Kidney epithelial cell (primary cell): ENCODE results near the gene SPSB2. TPM values are rescaled to one million over a fixed set of nuclear protein-coding genes. Genes with fewer than 3 reads are reported as not detected.

ENCODE experiments used
- DNase-seq: peaks from one replicate; pipeline ENCODE4 v3.0.0-alpha.2; 2010; ENCODE audit warnings: low read depth
- H3K27me3 ChIP-seq: 2 replicates; pipeline ENCODE4 v1.6.0; 2011; ENCODE audit warnings: low read length; ENCODE audit not compliant: control insufficient read depth, insufficient read depth
- H3K36me3 ChIP-seq: 2 replicates; pipeline ENCODE4 v1.5.1; 2011; ENCODE audit warnings: low read length; ENCODE audit not compliant: control insufficient read depth, insufficient read depth
- H3K4me3 ChIP-seq: 2 replicates; pipeline ENCODE4 v1.5.1; 2011; ENCODE audit warnings: low read depth, mild to moderate bottlenecking, control low read depth, low read length
- total RNA-seq: library from RNA; depleted of rRNA; stranded (reverse); fragments of >200 nt; gene quantifications from 2 replicates; pipeline ENCODE4 v1.2.3, GENCODE V29; 2015
- TF ChIP-seq, protein P1 (sequence below): IDR thresholded peaks from 2 replicates; pipeline ENCODE4 v1.5.1; 2011; ENCODE audit warnings: mild to moderate bottlenecking, moderate library complexity, low read length, control low read depth, inconsistent platforms; ENCODE audit not compliant: insufficient read depth, poor library complexity, severe bottlenecking

SPSB2 gene
- total RNA-seq, 1 donor from 2014 or later: 10.1 TPM

DNA sequence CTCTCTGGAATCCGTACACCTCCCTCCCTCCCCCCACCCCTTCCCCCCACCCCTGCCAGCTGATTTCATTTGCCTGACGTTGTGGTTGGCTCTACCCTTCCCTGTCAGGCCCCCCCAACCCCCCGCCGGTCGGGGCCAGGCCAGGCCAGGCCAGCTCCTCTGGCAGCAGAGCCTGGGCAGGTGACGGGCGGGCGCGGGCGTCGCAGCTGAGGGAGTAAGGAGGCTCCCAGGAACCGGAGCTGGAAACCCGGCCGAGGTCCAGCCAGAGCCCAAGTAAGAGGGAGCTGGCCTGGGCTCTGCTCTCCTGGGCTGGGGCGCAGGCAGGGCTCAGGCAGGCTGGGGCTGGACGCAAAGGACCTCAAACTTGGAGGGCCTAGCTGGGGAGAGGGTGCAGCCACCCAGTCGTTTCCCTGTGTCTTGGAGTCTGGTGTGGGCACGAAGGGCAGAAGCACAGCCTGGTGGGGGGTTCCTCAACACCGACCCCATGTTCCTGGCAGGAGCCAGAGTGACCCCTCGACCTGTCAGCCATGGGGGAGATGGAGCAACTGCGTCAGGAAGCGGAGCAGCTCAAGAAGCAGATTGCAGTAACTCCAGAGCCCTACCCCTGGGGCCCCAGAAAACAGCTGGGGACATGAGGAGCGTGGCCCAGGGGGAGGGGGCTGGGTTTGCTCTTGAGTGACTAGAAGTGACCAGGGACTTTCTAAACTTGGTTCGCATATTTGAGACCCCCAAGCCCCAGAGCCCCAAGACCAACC is 32.2 kb downstream of the SPSB2 start, which contains the start of gene GNB3:
Gene GNB3, plus strand, starts transcription at position 165 of the 755 bp plus-strand sequence. Its CDS starts 363 bp downstream, at position 528.
- TF ChIP-seq, protein P1, sequence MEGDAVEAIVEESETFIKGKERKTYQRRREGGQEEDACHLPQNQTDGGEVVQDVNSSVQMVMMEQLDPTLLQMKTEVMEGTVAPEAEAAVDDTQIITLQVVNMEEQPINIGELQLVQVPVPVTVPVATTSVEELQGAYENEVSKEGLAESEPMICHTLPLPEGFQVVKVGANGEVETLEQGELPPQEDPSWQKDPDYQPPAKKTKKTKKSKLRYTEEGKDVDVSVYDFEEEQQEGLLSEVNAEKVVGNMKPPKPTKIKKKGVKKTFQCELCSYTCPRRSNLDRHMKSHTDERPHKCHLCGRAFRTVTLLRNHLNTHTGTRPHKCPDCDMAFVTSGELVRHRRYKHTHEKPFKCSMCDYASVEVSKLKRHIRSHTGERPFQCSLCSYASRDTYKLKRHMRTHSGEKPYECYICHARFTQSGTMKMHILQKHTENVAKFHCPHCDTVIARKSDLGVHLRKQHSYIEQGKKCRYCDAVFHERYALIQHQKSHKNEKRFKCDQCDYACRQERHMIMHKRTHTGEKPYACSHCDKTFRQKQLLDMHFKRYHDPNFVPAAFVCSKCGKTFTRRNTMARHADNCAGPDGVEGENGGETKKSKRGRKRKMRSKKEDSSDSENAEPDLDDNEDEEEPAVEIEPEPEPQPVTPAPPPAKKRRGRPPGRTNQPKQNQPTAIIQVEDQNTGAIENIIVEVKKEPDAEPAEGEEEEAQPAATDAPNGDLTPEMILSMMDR: no peak
- no peak for DNase-seq
- H3K4me3 ChIP-seq: no peak within 1 kb of the TSS
- no peaks in the 10 kb centered on the region for H3K27me3 ChIP-seq
- peaks cover 2% of the 10 kb centered on the region for H3K36me3 ChIP-seq

DNA sequence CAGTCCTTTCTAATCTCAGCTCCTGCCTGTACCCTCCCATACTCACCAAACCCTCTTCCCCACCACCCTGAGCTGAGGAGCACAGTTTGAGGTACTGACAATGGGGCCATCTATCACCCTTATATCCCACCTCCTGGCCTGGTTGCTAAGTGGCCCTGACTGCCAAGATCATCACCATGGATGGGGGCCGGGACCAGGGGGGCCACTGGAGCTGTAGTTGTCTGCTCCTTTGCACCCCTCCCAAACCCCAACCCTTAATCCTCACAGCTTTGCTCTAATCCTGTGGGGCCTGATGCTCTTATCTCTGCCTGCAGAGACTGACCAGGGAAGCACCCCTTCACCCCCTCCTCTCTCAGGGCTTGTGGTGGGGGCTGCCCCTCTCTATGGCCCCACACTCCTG is 32.8 kb downstream of the SPSB2 start:
- Histone ChIP-seq H3K27me3 (no peaks in the 10 kb centered on the region), H3K4me3 (no peak overlapping the region), H3K36me3 (peaks cover 2% of the 10 kb centered on the region)
- DNase-seq: no peak
- TF ChIP-seq, protein P1: no peak

DNA sequence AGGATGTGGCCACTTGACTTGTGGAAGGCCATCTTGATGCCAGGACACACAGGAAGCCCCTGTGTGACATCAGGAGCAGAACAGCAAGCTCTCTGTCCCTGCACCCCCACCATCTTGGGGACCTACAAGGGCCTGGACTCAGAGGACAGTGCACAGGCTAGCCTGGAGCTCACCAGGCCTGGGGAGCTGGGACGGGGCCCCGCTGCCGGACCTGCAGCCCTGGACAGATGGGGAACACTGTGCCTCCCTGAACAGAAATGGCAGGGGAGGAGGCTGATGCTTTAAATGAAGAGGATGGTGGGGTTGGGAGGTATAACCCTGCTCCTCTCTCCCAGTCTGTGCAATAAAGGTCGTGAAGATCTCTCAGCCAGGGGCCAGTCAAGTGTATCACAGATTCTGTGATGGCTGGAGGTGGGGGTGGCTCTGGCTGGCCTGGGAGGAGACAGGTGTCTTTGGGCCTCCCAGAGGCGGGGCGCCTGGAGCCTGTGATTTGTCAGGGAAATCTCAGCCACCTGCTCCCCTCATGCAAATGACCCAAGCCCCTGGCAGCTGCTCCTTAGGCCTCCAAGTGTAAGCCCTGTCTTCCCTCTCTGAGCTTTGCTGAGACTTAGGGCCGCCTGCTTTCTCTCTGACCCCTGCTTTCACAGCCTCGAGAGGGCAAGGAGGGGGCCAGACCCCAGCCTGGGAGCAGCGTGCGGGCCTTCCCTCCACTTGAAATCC is 33.5 kb downstream of the SPSB2 start:
- Histone ChIP-seq H3K4me3 (no peak overlapping the region), H3K27me3 (no peaks in the 10 kb centered on the region), H3K36me3 (peaks cover 2% of the 10 kb centered on the region)
- DNase-seq: no peak
- TF ChIP-seq, protein P1: no peak

DNA sequence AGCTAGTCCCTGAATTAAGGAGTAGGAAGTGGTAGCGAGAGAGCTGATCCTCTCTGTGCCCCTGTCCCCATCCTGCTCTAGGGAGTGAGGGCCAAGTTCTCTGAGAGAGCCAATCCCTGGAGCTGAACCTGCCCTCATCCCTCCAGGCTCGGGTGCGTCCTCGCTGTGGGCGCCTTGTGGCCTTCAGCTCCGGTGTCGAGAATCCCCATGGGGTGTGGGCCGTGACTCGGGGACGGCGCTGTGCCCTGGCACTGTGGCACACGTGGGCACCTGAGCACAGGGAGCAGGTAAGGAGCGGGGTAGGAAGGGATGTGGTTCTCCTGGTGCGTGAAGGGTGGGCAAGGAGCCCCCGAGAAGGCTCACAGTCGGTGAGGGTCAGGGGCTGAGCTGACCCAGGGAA is 34.2 kb downstream of the SPSB2 start:
- H3K27me3 ChIP-seq: no peaks in the 10 kb centered on the region
- TF ChIP-seq, protein P1: no peak
- no peak for DNase-seq
- H3K36me3 ChIP-seq: peaks cover 2% of the 10 kb centered on the region
- no peak overlapping the region for H3K4me3 ChIP-seq

DNA sequence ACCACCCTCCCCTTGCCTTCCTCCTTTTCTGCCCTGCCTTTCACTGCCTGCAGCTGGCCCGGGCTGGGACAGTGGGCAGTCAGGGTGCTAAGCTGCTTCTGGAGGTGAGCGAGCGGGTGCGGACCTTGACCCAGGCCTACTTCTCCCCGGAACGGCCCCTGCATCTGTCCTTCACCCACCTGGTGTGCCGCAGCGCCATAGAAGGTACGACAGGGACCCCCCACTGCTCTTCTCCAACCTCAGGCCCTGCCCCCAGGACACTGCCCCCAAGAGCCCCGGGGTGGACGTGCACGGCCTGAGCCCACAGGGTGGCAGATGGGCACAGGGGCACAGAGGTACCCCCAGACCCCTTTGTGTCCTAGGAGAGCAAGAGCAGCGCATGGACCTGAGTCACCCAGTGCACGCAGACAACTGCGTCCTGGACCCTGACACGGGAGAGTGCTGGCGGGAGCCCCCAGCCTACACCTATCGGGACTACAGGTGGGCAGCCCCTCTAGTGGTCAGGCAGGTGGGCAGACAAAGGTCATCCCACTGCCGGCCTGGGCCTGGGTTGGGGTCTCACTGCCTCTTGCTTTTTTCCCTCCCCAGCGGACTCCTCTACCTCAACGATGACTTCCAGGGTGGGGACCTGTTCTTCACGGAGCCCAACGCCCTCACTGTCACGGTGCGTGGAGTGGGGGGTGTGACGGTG is 35.6 kb downstream of the SPSB2 start:
- H3K27me3 ChIP-seq: no peaks in the 10 kb centered on the region
- DNase-seq: no peak
- H3K36me3 ChIP-seq: peaks cover 2% of the 10 kb centered on the region

More for the DNA sequence above, 35.6 kb downstream of the SPSB2 start:
- H3K4me3 ChIP-seq: no peak overlapping the region
- TF ChIP-seq, protein P1: no peak
